HCT116 (cell line): ENCODE results near the gene TARS2.

Experiments used
- CTCF ChIP-seq, 3 experiments: fragments of 200-600 bp in 1 of 3; sonication (generic) in 1 of 3; IDR thresholded peaks in 2 of 3; conservative IDR thresholded peaks in 1 of 3; 2 replicates each; pipeline ENCODE4 v1.5.1; 2012 to 2017; ENCODE audit warnings: low read depth in 2 of 3, low read length in 2 of 3, antibody characterized with exemption in 1 of 3, borderline replicate concordance in 1 of 3, control low read depth in 1 of 3, mild to moderate bottlenecking in 1 of 3, mixed read lengths in 1 of 3, mixed run types in 1 of 3, moderate library complexity in 1 of 3; ENCODE audit not compliant: insufficient read depth in 1 of 3
- POLR2A ChIP-seq: IDR thresholded peaks from 2 replicates; pipeline ENCODE4 v1.7.0; 2011; ENCODE audit warnings: borderline replicate concordance; ENCODE audit not compliant: insufficient read depth, insufficient read length; ENCODE audit errors: extremely low read depth
- POLR2AphosphoS5 ChIP-seq: IDR thresholded peaks from 2 replicates; pipeline ENCODE4 v1.6.1; 2011; ENCODE audit warnings: mild to moderate bottlenecking, low read depth, low read length, moderate library complexity
- YY1 ChIP-seq: IDR thresholded peaks from 2 replicates; pipeline ENCODE4 v1.6.1; 2011; ENCODE audit warnings: low read length, low read depth, moderate library complexity, mild to moderate bottlenecking; ENCODE audit not compliant: insufficient replicate concordance; ENCODE audit errors: extremely low read depth

GRCh38 chr1:150514913-150515327, 27.7 kb downstream of the TARS2 start:
- TF ChIP-seq CTCF (IDR thresholded peaks at IDR 0.05 in 2 of 3, conservative IDR thresholded peaks at IDR 0.05 in 1 of 3; ENCODE audit: borderline replicate concordance in 1 of 3, insufficient read depth in 1 of 3, low read depth in 2 of 3, low read length in 2 of 3) (no peak), POLR2A (no peak), POLR2AphosphoS5 (no peak), YY1 (no peak)
